Measurements from ENCODE around the gene HPS3.

DNA sequence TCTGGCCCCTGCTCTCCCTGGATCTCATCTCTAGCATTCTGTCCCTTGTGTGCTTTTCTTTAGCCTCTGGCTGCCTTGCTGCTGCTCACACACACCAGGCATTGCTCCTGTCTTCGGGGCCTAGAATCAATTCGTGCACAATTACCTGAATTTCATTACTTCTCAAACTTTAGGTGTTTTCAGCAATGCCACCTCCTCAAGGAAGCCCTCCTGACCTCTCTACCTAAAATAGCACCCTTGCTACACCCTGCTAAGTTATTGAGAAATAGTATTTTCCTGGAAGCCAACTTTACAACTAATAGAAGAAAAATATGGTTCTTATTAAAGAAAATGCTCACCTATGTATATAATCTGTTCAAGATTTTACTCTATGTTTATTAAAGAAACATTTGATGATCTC is 51.7 kb downstream of the HPS3 start:
- TF ChIP-seq CTCF (IDR thresholded peaks at IDR 0.05) (no peak), SIN3A (IDR thresholded peaks at IDR 0.05; ENCODE audit: borderline replicate concordance, insufficient read depth, low read depth, low read length) (no peak)
- TF ChIP-seq, protein P1, sequence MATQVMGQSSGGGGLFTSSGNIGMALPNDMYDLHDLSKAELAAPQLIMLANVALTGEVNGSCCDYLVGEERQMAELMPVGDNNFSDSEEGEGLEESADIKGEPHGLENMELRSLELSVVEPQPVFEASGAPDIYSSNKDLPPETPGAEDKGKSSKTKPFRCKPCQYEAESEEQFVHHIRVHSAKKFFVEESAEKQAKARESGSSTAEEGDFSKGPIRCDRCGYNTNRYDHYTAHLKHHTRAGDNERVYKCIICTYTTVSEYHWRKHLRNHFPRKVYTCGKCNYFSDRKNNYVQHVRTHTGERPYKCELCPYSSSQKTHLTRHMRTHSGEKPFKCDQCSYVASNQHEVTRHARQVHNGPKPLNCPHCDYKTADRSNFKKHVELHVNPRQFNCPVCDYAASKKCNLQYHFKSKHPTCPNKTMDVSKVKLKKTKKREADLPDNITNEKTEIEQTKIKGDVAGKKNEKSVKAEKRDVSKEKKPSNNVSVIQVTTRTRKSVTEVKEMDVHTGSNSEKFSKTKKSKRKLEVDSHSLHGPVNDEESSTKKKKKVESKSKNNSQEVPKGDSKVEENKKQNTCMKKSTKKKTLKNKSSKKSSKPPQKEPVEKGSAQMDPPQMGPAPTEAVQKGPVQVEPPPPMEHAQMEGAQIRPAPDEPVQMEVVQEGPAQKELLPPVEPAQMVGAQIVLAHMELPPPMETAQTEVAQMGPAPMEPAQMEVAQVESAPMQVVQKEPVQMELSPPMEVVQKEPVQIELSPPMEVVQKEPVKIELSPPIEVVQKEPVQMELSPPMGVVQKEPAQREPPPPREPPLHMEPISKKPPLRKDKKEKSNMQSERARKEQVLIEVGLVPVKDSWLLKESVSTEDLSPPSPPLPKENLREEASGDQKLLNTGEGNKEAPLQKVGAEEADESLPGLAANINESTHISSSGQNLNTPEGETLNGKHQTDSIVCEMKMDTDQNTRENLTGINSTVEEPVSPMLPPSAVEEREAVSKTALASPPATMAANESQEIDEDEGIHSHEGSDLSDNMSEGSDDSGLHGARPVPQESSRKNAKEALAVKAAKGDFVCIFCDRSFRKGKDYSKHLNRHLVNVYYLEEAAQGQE (IDR thresholded peaks at IDR 0.05; ENCODE audit: insufficient read depth in 1 of 2, low read depth in 2 of 2, low read length in 1 of 2) = no peak

All from Panc1 (cell line).